WTC11 (cell line): Measurements from ENCODE around the gene EDAR. TPM values are rescaled to one million over a fixed set of nuclear protein-coding genes. Genes with fewer than 3 reads are reported as not detected.

Experiments
- ATAC-seq: fragments of 200-7000 bp; cut with Tn5 transposase; 2 replicates; pipeline ENCODE4 v1.10.0; 2021; ENCODE audit warnings: mild to moderate bottlenecking, moderate library complexity
- CTCF ChIA-PET: fragments of 300-600 bp; sonication (Branson Sonifier 250); formaldehyde crosslinking; loops from one replicate; lab custom pipeline; 2021; ENCODE audit warnings: antibody characterized with exemption; lab: Charles Lee
- POLR2A ChIA-PET: fragments of 350-600 bp; sonication (Branson Sonifier 250); formaldehyde crosslinking; loops from one replicate; lab custom pipeline; 2021; ENCODE audit warnings: antibody characterized with exemption; lab: Charles Lee
- DNase-seq: peaks from one replicate; pipeline ENCODE4 v3.0.0; 2021; ENCODE audit warnings: low spot score
- H3K27ac Mint-ChIP-seq: 2 replicates; pipeline ENCODE4 v1.8.0; 2021; ENCODE audit warnings: mixed read lengths
- H3K27me3 Mint-ChIP-seq: 2 replicates; pipeline ENCODE4 v1.8.0; 2021; ENCODE audit warnings: low read depth, mild to moderate bottlenecking, moderate library complexity, mixed read lengths
- H3K36me3 Mint-ChIP-seq: 2 replicates; pipeline ENCODE4 v1.8.0; 2021; ENCODE audit warnings: mixed read lengths
- H3K4me1 Mint-ChIP-seq: 2 replicates; pipeline ENCODE4 v1.8.0; 2022; ENCODE audit warnings: mixed read lengths
- H3K4me3 Mint-ChIP-seq: 2 replicates; pipeline ENCODE4 v1.8.0; 2021; ENCODE audit warnings: mild to moderate bottlenecking, moderate library complexity, mixed read lengths
- H3K9me3 Mint-ChIP-seq: 2 replicates; pipeline ENCODE4 v1.8.0; 2021; ENCODE audit warnings: mixed read lengths
- ATF1 ChIP-seq: sonication (generic); formaldehyde crosslinking; IDR thresholded peaks from 2 replicates; pipeline ENCODE4 v1.8.1; 2023; ENCODE audit warnings: mild to moderate bottlenecking, moderate library complexity, missing genetic modification reagents
- CBFB ChIP-seq: sonication (generic); formaldehyde crosslinking; IDR thresholded peaks from 2 replicates; pipeline ENCODE4 v1.8.1; 2022; ENCODE audit warnings: mild to moderate bottlenecking, low read depth, missing genetic modification reagents
- ELF4 ChIP-seq: sonication (generic); formaldehyde crosslinking; IDR thresholded peaks from 2 replicates; pipeline ENCODE4 v1.8.1; 2022; ENCODE audit warnings: low read depth, mild to moderate bottlenecking, moderate library complexity, missing genetic modification reagents
- FOXK1 ChIP-seq: sonication (generic); formaldehyde crosslinking; IDR thresholded peaks from 2 replicates; pipeline ENCODE4 v1.8.0; 2022; ENCODE audit warnings: mild to moderate bottlenecking, moderate library complexity, missing genetic modification reagents
- IRF2 ChIP-seq: sonication (generic); formaldehyde crosslinking; IDR thresholded peaks from 2 replicates; pipeline ENCODE4 v1.8.0; 2022; ENCODE audit warnings: low read depth, missing genetic modification reagents, borderline replicate concordance
- JUN ChIP-seq: sonication (generic); formaldehyde crosslinking; IDR thresholded peaks from 2 replicates; pipeline ENCODE4 v1.8.0; 2023; ENCODE audit warnings: mild to moderate bottlenecking, missing genetic modification reagents
- NR2C2 ChIP-seq: sonication (generic); formaldehyde crosslinking; IDR thresholded peaks from 2 replicates; pipeline ENCODE4 v1.8.0; 2022; ENCODE audit warnings: mild to moderate bottlenecking, missing genetic modification reagents
- ZNF317 ChIP-seq: sonication (generic); formaldehyde crosslinking; IDR thresholded peaks from 2 replicates; pipeline ENCODE4 v1.8.1; 2023; ENCODE audit warnings: low read depth, mild to moderate bottlenecking, moderate library complexity, missing genetic modification reagents, borderline replicate concordance
- total RNA-seq: library from RNA; stranded (reverse); gene quantifications from 3 replicates; pipeline ENCODE4 v1.2.3, GENCODE V29; 2021
- TF ChIP-seq, protein P1 (sequence below): fragments of 250-450 bp; sonication (Bioruptor Pico); IDR thresholded peaks from 2 replicates; pipeline ENCODE4 v1.9.0; 2021; ENCODE audit warnings: mild to moderate bottlenecking, borderline replicate concordance
- TF ChIP-seq, protein P2 (sequence below): sonication (generic); formaldehyde crosslinking; IDR thresholded peaks from 2 replicates; pipeline ENCODE4 v1.8.0; 2022; ENCODE audit warnings: missing genetic modification reagents
- TF ChIP-seq, protein P3 (sequence below): sonication (generic); formaldehyde crosslinking; IDR thresholded peaks from 2 replicates; pipeline ENCODE4 v1.8.1; 2023; ENCODE audit warnings: mild to moderate bottlenecking, missing genetic modification reagents, moderate library complexity

EDAR gene
- total RNA-seq, 1 experiment from 2014 or later, result not detected

DNA sequence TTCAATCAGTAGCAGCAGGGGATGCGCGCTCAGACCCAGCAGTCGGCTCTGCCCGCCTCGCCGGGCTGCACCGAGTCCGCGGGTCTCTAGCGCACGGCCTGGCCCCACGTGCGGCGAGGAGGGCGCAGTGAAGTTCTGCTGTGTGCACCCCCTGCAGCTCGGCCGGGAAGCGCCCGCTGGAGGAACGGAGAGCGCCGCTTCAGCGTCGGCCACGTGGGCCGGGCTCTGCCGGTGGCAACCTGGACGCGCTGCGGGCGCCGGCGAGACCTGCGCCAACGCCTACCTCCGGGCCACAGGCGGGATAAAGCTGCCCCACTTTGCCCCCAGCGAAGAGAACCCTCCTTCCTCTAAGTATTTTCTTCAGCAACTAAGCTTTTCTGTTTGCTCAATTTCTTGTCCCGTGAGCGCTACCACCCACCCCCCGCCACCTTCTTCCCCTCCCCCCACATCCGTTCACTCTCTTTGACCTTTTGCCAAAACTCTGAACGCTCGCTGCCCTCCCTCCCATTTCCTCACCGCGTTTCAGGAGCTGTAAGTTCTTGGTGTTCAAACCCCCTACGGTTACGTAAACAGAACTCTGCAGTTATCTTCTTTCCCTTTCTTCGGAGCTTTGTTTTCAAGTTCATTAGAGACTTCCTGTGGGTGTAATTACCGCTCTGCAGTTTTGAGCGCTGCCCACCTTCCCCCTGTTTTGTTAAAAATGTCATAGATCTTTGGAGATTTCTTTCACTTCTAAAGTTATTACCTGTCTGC, 42.6 kb upstream of the EDAR start (continued):
- TF ChIP-seq, protein P1, sequence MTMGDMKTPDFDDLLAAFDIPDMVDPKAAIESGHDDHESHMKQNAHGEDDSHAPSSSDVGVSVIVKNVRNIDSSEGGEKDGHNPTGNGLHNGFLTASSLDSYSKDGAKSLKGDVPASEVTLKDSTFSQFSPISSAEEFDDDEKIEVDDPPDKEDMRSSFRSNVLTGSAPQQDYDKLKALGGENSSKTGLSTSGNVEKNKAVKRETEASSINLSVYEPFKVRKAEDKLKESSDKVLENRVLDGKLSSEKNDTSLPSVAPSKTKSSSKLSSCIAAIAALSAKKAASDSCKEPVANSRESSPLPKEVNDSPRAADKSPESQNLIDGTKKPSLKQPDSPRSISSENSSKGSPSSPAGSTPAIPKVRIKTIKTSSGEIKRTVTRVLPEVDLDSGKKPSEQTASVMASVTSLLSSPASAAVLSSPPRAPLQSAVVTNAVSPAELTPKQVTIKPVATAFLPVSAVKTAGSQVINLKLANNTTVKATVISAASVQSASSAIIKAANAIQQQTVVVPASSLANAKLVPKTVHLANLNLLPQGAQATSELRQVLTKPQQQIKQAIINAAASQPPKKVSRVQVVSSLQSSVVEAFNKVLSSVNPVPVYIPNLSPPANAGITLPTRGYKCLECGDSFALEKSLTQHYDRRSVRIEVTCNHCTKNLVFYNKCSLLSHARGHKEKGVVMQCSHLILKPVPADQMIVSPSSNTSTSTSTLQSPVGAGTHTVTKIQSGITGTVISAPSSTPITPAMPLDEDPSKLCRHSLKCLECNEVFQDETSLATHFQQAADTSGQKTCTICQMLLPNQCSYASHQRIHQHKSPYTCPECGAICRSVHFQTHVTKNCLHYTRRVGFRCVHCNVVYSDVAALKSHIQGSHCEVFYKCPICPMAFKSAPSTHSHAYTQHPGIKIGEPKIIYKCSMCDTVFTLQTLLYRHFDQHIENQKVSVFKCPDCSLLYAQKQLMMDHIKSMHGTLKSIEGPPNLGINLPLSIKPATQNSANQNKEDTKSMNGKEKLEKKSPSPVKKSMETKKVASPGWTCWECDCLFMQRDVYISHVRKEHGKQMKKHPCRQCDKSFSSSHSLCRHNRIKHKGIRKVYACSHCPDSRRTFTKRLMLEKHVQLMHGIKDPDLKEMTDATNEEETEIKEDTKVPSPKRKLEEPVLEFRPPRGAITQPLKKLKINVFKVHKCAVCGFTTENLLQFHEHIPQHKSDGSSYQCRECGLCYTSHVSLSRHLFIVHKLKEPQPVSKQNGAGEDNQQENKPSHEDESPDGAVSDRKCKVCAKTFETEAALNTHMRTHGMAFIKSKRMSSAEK (CRISPR knock-in tag), result no peak
- TF ChIP-seq ATF1 (no peak), JUN (CRISPR knock-in tag) (no peak), IRF2 (CRISPR knock-in tag) (no peak)

DNA sequence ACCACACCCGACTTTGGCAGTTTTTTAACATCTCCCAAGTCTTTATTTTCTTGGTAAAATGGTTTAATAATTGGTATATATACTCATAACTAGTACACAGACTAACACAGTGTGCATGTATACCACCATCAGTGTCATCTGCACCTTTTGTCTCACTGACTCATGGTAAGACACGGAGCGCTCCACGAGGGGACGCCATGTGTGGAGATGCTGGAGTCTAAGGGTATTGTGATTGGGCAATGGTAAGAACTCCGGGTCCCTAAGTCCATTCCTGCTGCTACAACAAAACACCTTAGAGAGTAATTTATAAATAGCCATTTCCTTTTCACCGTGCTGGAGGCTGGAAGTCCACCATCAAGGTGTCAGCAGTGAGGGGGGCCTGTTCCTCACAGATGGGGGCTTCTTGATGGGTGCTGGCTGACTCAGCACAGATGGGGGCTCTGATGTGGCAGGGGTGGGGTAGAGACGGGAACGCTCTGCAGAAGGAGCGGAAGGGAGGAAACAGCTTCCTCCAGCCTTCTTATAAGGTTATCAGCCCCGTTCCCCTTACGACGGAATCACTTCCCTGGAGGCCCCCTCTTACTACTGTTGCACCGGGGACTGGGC, 42.0 kb upstream of the EDAR start:
- Mint-ChIP-seq H3K4me1 (peaks cover 23% of the 10 kb centered on the region), H3K36me3 (peaks cover 6% of the 10 kb centered on the region), H3K4me3 (peak overlapping the region; percentile 73), H3K9me3 (peaks cover 6% of the 10 kb centered on the region), H3K27me3 (peaks cover 61% of the 10 kb centered on the region), H3K27ac (no peak overlapping the region)
- TF ChIP-seq, protein P2, sequence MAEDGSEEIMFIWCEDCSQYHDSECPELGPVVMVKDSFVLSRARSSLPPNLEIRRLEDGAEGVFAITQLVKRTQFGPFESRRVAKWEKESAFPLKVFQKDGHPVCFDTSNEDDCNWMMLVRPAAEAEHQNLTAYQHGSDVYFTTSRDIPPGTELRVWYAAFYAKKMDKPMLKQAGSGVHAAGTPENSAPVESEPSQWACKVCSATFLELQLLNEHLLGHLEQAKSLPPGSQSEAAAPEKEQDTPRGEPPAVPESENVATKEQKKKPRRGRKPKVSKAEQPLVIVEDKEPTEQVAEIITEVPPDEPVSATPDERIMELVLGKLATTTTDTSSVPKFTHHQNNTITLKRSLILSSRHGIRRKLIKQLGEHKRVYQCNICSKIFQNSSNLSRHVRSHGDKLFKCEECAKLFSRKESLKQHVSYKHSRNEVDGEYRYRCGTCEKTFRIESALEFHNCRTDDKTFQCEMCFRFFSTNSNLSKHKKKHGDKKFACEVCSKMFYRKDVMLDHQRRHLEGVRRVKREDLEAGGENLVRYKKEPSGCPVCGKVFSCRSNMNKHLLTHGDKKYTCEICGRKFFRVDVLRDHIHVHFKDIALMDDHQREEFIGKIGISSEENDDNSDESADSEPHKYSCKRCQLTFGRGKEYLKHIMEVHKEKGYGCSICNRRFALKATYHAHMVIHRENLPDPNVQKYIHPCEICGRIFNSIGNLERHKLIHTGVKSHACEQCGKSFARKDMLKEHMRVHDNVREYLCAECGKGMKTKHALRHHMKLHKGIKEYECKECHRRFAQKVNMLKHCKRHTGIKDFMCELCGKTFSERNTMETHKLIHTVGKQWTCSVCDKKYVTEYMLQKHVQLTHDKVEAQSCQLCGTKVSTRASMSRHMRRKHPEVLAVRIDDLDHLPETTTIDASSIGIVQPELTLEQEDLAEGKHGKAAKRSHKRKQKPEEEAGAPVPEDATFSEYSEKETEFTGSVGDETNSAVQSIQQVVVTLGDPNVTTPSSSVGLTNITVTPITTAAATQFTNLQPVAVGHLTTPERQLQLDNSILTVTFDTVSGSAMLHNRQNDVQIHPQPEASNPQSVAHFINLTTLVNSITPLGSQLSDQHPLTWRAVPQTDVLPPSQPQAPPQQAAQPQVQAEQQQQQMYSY (CRISPR knock-in tag), result peak; percentile 77
- TF ChIP-seq CBFB (CRISPR knock-in tag) (no peak), FOXK1 (CRISPR knock-in tag) (no peak), ELF4 (no peak), NR2C2 (no peak), ZNF317 (no peak)
- DNase-seq (no peak), ATAC-seq (peak; percentile 6; the same call in 1 of the 2 replicates)
- CTCF ChIA-PET, result interaction anchor here (2.2 kb wide), 1 partner anchor 29 kb away, joined by 13 read pairs; no protein-coding TSS in a partner anchor
- POLR2A ChIA-PET, result no interaction called here

DNA sequence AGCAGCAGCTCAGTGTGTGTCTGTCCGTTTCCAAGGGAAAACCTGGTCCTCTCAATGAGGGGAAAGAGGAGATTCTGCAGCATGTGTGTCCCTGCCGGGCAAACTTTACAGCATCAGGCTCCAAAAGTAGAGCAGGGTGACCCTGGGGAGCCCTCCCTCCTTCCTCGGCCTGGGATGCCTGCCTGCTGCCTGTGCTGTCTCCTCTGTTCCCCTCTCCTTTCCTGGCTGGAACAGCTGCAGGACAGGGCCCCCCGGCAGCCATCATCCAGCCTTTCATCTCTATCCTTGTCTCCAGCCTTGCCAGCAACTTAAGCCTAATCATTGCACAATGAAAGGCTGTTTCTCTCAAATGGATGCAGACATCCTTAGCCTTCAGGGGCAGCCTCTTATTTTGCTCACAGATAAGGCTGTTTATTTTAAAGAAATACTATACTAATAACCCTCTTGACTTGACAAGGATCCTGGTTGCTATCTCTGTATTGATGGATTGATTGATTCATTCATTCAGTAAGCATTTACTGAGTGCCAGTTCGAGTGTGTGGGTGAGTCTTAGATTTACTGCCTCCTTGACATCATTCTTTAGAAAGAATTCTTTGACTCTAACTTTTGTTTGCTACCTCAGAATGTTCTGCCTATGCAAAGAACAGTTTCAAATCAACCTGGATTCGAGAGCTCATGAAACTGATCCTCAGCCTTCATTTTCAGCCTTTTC, 40.6 kb upstream of the EDAR start:
- Mint-ChIP-seq H3K4me1 (peaks cover 23% of the 10 kb centered on the region), H3K27me3 (peaks cover 52% of the 10 kb centered on the region), H3K4me3 (no peak overlapping the region), H3K36me3 (peaks cover 6% of the 10 kb centered on the region), H3K27ac (no peak overlapping the region), H3K9me3 (peaks cover 6% of the 10 kb centered on the region)
- ChIA-PET CTCF (interaction anchor here (1.5 kb wide), 1 partner anchor 28 kb away, joined by 6 read pairs; no protein-coding TSS in a partner anchor), POLR2A (no interaction called here)
- DNase-seq (no peak), ATAC-seq (no peak)
- TF ChIP-seq, protein P3, sequence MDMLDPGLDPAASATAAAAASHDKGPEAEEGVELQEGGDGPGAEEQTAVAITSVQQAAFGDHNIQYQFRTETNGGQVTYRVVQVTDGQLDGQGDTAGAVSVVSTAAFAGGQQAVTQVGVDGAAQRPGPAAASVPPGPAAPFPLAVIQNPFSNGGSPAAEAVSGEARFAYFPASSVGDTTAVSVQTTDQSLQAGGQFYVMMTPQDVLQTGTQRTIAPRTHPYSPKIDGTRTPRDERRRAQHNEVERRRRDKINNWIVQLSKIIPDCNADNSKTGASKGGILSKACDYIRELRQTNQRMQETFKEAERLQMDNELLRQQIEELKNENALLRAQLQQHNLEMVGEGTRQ (CRISPR knock-in tag), result no peak
